Neuronal stem cell (in vitro differentiated cells): ENCODE measurements around the gene OBSCN.
A peak's percentile ranks its signal among the peaks of the same experiment; 100 is the strongest.

Experiments
- DNase-seq: peaks from one replicate; pipeline ENCODE4 v3.0.0-alpha.2; 2013; ENCODE audit warnings: low spot score
- H2AFZ ChIP-seq: one replicate; pipeline ENCODE4 v1.6.1; 2013; ENCODE audit warnings: mild to moderate bottlenecking, low read length, inconsistent platforms
- H2AK5ac ChIP-seq: 2 replicates; pipeline ENCODE4 v1.6.1; 2013; ENCODE audit warnings: low read depth, mild to moderate bottlenecking, inconsistent platforms, low read length, moderate library complexity, mixed read lengths
- H2BK120ac ChIP-seq: 2 replicates; pipeline ENCODE4 v1.6.1; 2013; ENCODE audit warnings: low read depth, mild to moderate bottlenecking, inconsistent platforms, low read length, moderate library complexity, mixed read lengths
- H2BK12ac ChIP-seq: one replicate; pipeline ENCODE4 v1.6.1; 2013; ENCODE audit warnings: low read length, inconsistent platforms
- H2BK15ac ChIP-seq: 2 replicates; pipeline ENCODE4 v1.6.1; 2013; ENCODE audit warnings: mild to moderate bottlenecking, low read length, inconsistent platforms, mixed read lengths
- H2BK5ac ChIP-seq: one replicate; pipeline ENCODE4 v1.6.1; 2013; ENCODE audit warnings: inconsistent platforms, mild to moderate bottlenecking, low read length, moderate library complexity
- H3K14ac ChIP-seq: one replicate; pipeline ENCODE4 v1.6.1; 2013; ENCODE audit warnings: low read length, inconsistent platforms
- H3K18ac ChIP-seq: 2 replicates; pipeline ENCODE4 v1.6.1; 2013; ENCODE audit warnings: low read length, inconsistent platforms
- H3K23ac ChIP-seq: 2 replicates; pipeline ENCODE4 v1.6.1; 2013; ENCODE audit warnings: low read depth, mild to moderate bottlenecking, mixed read lengths, low read length, inconsistent platforms; ENCODE audit not compliant: poor library complexity
- H3K27ac ChIP-seq: replicated peaks from 3 replicates; pipeline ENCODE4 v1.5.1; 2013; ENCODE audit warnings: low read length, inconsistent platforms
- H3K27me3 ChIP-seq, 3 experiments: 2 replicates each; pipeline ENCODE4 v1.6.1; 2013; ENCODE audit warnings: low read length in 3 of 3, mild to moderate bottlenecking in 2 of 3, inconsistent platforms in 1 of 3, low read depth in 1 of 3, mixed read lengths in 1 of 3, moderate library complexity in 1 of 3; ENCODE audit not compliant: control insufficient read depth in 3 of 3, insufficient read depth in 3 of 3
- H3K36me3 ChIP-seq, 2 donors: replicated peaks in 1 of 2; 2 replicates each; pipeline ENCODE4 v1.6.1; 2013; ENCODE audit warnings: low read length in 2 of 2; ENCODE audit not compliant: control insufficient read depth in 2 of 2, insufficient read depth in 2 of 2
- H3K4ac ChIP-seq: 2 replicates; pipeline ENCODE4 v1.6.1; 2013; ENCODE audit warnings: inconsistent platforms, mild to moderate bottlenecking, low read length, moderate library complexity
- H3K4me1 ChIP-seq, 2 donors: 1 replicate in 1 of 2; 2 replicates in 1 of 2; pipeline ENCODE4 v1.6.1; 2013; ENCODE audit warnings: low read length in 2 of 2, low read depth in 1 of 2; ENCODE audit not compliant: control insufficient read depth in 2 of 2, insufficient read depth in 1 of 2
- H3K4me2 ChIP-seq: one replicate; pipeline ENCODE4 v1.6.1; 2013; ENCODE audit warnings: mild to moderate bottlenecking, low read length, inconsistent platforms; ENCODE audit not compliant: insufficient read depth, poor library complexity, severe bottlenecking
- H3K4me3 ChIP-seq, 2 donors: 2 replicates each; pipeline ENCODE4 v1.5.1; 2013; ENCODE audit warnings: low read length in 2 of 2, mild to moderate bottlenecking in 2 of 2, inconsistent platforms in 1 of 2, moderate library complexity in 1 of 2
- H3K79me1 ChIP-seq: one replicate; pipeline ENCODE4 v1.6.1; 2013; ENCODE audit warnings: low read depth, mild to moderate bottlenecking, inconsistent platforms, low read length, moderate library complexity
- H3K9ac ChIP-seq: one replicate; pipeline ENCODE4 v1.6.1; 2013; ENCODE audit warnings: mild to moderate bottlenecking, low read depth, low read length, inconsistent platforms; ENCODE audit not compliant: poor library complexity
- H3K9me3 ChIP-seq, 2 donors: replicated peaks in 1 of 2; 2 replicates each; pipeline versions ENCODE3 to v1.6.1; 2013; ENCODE audit warnings: low read length in 2 of 2, mild to moderate bottlenecking in 2 of 2, inconsistent platforms in 1 of 2, low read depth in 1 of 2, mixed read lengths in 1 of 2, moderate library complexity in 1 of 2; ENCODE audit not compliant: control insufficient read depth in 2 of 2, insufficient read depth in 1 of 2
- H4K8ac ChIP-seq: one replicate; pipeline ENCODE4 v1.6.1; 2013; ENCODE audit warnings: low read depth, mild to moderate bottlenecking, inconsistent platforms, low read length, moderate library complexity
- H4K91ac ChIP-seq: one replicate; pipeline ENCODE4 v1.6.1; 2013; ENCODE audit warnings: low read length, low read depth, mild to moderate bottlenecking, inconsistent platforms; ENCODE audit not compliant: poor library complexity
- WGBS, 2 donors: extraction: QIAGEN DNeasy Blood & Tissue Kit; methylation state at CpG; one replicate each; pipeline ENCODE4 v1.1.7; 2013; ENCODE audit warnings: missing lambda C conversion rate in 2 of 2, mixed read lengths in 1 of 2; ENCODE audit not compliant: insufficient read length in 2 of 2, insufficient replicate concordance in 1 of 2; ENCODE audit errors: extremely low coverage in 2 of 2; 5-methylcytosine and 5-hydroxymethylcytosine counted together

OBSCN gene

DNA sequence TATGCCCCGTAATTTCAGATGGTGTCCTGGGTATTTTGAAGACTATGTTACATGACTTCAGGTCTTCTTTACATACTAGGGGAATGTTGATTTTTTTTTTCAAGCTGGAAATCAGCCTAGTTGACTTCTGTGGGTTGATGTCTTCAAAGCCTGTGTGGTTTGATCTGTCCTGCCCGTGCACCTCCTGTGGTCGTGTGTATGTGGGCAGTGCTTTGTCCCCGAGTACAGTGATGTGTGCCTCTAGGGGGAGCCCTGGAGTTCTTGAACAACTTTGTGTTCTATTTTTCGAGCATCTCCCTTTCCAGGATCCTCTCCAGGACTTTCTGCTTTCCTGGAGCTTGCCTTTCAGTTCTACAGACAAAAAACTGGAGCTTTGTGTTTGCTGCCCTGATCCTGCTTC, 28.9 kb downstream of the OBSCN start:
- Histone ChIP-seq H3K9ac (no peak overlapping the region), H3K79me1 (peaks cover 7% of the 10 kb centered on the region), H2BK12ac (no peak overlapping the region), H3K23ac (no peak overlapping the region), H2BK120ac (no peak overlapping the region), H3K36me3 (peaks cover 5 to 27% of the 10 kb centered on the region in 2 donors), H3K14ac (no peak overlapping the region), H2BK5ac (no peak overlapping the region), H4K91ac (no peak overlapping the region), H2AK5ac (no peak overlapping the region), H3K4ac (no peak overlapping the region), H3K27ac (no peak overlapping the region), H2AFZ (no peak overlapping the region), H3K4me2 (no peak overlapping the region), H3K4me1 (no peaks in the 10 kb centered on the region), H3K4me3 (no peak overlapping the region), H3K27me3 (no peaks in the 10 kb centered on the region), H3K18ac (no peak overlapping the region), H3K9me3 (peaks cover 18 to 28% of the 10 kb centered on the region in 2 donors), H2BK15ac (no peak overlapping the region), H4K8ac (no peak overlapping the region)
- DNase-seq, result peak; percentile 15
- WGBS, 2 donors, result no CpG with 5 or more reads among the region's 5 CpGs

DNA sequence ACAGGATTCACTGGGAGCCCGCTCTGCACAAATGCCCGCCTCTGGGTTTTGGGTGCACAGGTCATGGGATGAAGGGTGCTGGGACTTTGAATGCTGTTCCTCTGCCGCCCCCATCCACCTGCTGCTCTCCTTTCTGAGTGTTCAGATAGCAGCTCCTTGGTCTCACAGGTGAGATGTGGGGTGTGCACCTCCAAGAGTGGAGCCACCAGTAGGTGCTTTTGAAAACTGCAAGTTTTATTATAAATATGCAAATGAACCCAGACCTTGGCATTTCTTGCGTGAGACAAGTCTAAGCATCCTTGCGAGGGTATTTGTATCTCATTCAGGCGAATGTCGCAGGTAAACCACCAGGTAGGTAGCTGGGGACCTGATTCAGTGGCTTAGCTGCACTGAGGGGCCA, 30.2 kb downstream of the OBSCN start:
- no peak overlapping the region for H3K4ac ChIP-seq
- H4K91ac ChIP-seq, result no peak overlapping the region
- H3K4me3 ChIP-seq, result peak overlapping the region in 1 of 2 donors; percentile 67
- no peak overlapping the region for H2BK12ac ChIP-seq
- no peak overlapping the region for H3K4me2 ChIP-seq
- no peak for DNase-seq
- no peaks in the 10 kb centered on the region for H3K27me3 ChIP-seq
- H4K8ac ChIP-seq, result no peak overlapping the region
- no peak overlapping the region for H2AK5ac ChIP-seq
- WGBS, 2 donors, result no CpG with 5 or more reads among the region's 7 CpGs
- peaks cover 5 to 28% of the 10 kb centered on the region in 2 donors for H3K36me3 ChIP-seq
- no peak overlapping the region for H2BK120ac ChIP-seq
- H3K4me1 ChIP-seq, result no peaks in the 10 kb centered on the region
- H3K27ac ChIP-seq, result no peak overlapping the region
- no peak overlapping the region for H3K23ac ChIP-seq
- peaks cover 7% of the 10 kb centered on the region for H3K79me1 ChIP-seq
- peaks cover 24 to 29% of the 10 kb centered on the region in 2 donors for H3K9me3 ChIP-seq
- no peak overlapping the region for H2AFZ ChIP-seq
- H2BK15ac ChIP-seq, result no peak overlapping the region
- no peak overlapping the region for H3K14ac ChIP-seq
- H3K18ac ChIP-seq, result no peak overlapping the region
- H2BK5ac ChIP-seq, result no peak overlapping the region
- peak overlapping the region; percentile 57 for H3K9ac ChIP-seq

DNA sequence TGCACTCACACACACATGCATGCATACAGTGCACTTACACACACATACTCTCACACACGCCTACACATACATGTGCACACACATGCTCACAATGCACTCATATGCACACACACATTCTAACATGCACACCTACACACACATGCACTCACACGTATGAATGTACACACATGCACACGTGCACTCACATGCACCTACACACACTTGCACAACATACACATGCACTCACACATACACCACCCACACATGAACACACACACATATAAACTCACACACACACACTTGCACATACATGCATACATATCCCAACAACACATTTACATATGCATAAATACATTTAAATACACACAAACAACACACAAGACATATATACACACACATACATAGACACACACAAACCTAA, 30.6 kb downstream of the OBSCN start:
- H2AK5ac ChIP-seq, result no peak overlapping the region
- no peaks in the 10 kb centered on the region for H3K4me1 ChIP-seq
- no peak overlapping the region for H2BK120ac ChIP-seq
- peak overlapping the region; percentile 59 for H2BK12ac ChIP-seq
- peak overlapping the region; percentile 56 for H4K91ac ChIP-seq
- no peak overlapping the region for H3K18ac ChIP-seq
- no peak overlapping the region for H3K14ac ChIP-seq
- H2BK5ac ChIP-seq, result no peak overlapping the region
- peak overlapping the region; percentile 57 for H3K9ac ChIP-seq
- H3K4me3 ChIP-seq, result peak overlapping the region in 1 of 2 donors; percentile 67
- no peak for DNase-seq
- no CpG with 5 or more reads among the region's 3 CpGs for WGBS, 2 donors
- H3K27ac ChIP-seq, result no peak overlapping the region
- H3K4ac ChIP-seq, result no peak overlapping the region
- peaks cover 5 to 32% of the 10 kb centered on the region in 2 donors for H3K36me3 ChIP-seq
- H2BK15ac ChIP-seq, result no peak overlapping the region
- H3K4me2 ChIP-seq, result no peak overlapping the region
- H3K27me3 ChIP-seq, result no peaks in the 10 kb centered on the region
- H3K79me1 ChIP-seq, result peaks cover 7% of the 10 kb centered on the region
- H2AFZ ChIP-seq, result no peak overlapping the region
- peaks cover 29 to 32% of the 10 kb centered on the region in 2 donors for H3K9me3 ChIP-seq
- no peak overlapping the region for H3K23ac ChIP-seq
- no peak overlapping the region for H4K8ac ChIP-seq

DNA sequence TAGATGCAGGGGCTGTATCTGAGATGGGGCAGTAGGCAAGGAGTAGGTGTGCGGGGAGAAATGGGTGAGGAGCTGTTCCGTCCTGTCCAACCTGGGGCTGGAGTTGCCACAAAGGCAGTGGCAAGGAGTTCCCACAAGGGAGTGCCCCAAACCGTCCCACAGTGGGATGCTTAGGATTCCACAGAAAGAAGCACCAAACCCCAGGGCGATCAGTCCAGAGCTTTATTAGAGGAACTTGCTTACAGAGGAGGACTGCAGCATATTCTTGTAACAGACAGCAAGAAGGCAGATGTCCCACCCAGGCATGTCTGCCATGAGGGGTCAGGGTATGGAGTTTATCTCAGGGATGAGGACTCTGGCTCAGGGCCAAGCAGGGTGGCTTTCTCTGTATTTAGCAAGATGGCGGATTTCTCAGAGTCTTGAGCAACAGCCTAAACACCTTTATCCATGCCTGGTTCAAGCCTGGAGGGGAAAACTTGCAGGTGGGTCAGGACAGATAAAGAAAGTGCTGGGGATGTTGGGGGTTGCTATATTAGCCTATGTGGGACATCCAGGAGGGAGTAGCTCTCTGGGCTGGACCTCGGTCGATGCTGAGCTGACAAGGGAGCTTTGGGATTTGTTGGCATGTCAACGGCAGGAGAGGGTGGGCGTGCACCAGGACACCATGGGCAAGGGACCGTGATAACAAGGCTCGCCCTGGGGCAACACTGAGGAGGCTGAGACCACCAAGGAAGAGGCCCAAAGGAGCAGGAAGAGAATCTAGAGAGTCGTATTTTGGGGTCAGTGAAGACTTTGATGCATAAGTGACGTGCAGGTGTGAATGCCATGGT, 32.8 kb downstream of the OBSCN start:
- Histone ChIP-seq H3K4ac (no peak overlapping the region), H4K91ac (no peak overlapping the region), H3K4me2 (no peak overlapping the region), H2BK12ac (no peak overlapping the region), H3K79me1 (peaks cover 7% of the 10 kb centered on the region), H4K8ac (no peak overlapping the region), H2AK5ac (no peak overlapping the region), H2BK15ac (no peak overlapping the region), H2AFZ (no peak overlapping the region), H3K27me3 (no peaks in the 10 kb centered on the region), H2BK5ac (no peak overlapping the region), H3K18ac (no peak overlapping the region), H3K4me3 (no peak overlapping the region), H3K9me3 (peaks cover 43 to 45% of the 10 kb centered on the region in 2 donors), H3K9ac (no peak overlapping the region), H3K14ac (peak overlapping the region; percentile 14), H3K36me3 (peaks cover 9 to 44% of the 10 kb centered on the region in 2 donors), H3K23ac (no peak overlapping the region), H3K4me1 (no peaks in the 10 kb centered on the region), H3K27ac (no peak overlapping the region), H2BK120ac (no peak overlapping the region)
- no CpG with 5 or more reads among the region's 13 CpGs for WGBS, 2 donors
- DNase-seq, result no peak
